Activated CD4-positive, CD25-positive, alpha-beta regulatory T cell treated with anti-CD3 and anti-CD28 coated beads, Interleukin-2, amount 50 U/mL, for 16 hours (primary cell): ENCODE data around the gene FNDC3B.

Source experiments
- DNase-seq: peaks from one replicate; pipeline ENCODE4 v3.0.0-alpha.2; 2020; ENCODE audit warnings: low read depth, low spot score

Gene FNDC3B

DNA sequence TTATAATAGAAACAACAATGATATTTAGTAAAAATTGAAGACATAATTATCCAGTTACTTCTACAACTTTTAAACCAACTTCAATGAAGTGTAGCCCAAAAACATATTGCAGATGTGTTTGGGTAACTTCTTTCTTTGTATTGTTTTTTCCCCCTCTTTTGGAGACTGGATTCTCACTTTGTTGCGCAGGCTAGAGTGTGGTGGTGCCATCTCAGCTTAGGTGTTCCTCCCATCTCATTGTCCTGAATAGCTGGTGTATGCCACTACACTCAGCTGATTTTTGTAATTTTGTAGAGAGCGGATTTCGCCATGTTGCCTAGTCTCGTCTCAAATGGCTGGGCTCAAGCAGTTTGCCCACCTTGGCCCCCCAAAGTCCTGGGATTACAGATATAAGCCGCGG, 148.1 kb downstream of the FNDC3B start:
- DNase-seq: no peak

DNA sequence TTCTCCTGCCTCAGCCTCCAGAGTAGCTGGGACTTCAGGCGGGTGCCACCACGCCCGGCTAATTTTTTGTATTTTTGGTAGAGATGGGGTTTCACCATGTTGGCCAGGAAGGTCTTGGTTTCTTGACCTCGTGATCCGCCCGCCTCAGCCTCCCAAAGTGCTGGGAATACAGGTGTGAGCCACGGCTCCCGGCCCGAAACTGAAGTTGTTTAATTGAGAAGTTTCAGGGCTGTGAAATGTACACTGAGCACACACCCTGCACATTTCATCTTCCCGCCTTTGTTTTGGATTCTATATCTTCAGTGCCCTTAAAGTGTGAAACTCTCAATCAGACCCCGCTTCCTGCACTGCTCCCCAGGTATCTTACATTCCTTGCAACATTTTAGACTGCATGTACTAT, 149.1 kb downstream of the FNDC3B start:
- no peak for DNase-seq

DNA sequence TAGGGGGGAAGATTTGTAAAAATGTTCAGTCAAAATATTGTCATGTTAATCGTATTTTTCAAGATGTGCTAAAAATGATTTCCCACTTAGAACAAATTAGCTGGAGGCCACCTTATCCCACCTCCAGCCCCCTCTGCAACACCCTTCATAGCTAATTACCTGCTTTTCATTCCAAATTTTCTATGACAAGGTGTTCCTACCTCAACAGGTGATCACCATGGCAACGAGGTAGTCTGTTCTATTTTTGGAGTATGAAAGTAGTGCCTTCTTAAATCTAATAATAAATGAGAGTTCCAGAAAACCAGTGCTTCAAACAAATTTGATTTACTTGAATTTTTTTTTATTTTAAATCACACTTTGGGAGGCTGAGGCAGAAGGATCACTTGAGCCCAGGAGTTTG, 149.8 kb downstream of the FNDC3B start:
- DNase-seq: no peak

DNA sequence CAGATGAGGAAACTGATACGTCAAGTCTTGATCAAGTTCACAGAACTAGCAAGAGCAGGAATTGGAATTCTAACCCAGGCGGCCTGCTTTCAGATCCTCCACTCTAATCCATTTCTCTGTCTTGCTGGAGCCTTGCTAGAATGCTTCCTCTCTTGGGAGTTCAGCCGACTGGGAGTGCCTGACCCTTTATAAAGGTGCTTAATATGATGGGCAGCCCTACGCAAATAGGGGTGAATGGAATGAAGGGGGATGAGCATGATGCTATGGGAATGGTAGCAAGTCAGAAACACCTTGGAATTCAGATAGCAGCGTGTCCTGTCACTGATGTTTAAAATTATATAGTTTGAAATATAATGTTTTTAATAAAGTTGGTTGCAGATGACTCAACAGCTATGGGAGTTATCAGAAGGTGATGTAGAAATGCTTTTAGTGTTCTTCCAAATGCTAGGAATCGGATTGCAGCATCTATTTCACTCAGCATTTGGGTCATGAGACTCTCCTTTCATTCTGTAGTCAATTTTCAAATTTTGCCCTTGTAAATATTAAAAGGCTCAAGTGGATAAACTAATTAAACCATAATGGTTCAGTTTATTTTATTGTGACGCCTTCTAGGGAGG, 150.7 kb downstream of the FNDC3B start:
- no peak for DNase-seq

- DNase-seq: no peak
Measured at GRCh38 chr3:172190980-172191379, 151.6 kb downstream of the FNDC3B start.

DNA sequence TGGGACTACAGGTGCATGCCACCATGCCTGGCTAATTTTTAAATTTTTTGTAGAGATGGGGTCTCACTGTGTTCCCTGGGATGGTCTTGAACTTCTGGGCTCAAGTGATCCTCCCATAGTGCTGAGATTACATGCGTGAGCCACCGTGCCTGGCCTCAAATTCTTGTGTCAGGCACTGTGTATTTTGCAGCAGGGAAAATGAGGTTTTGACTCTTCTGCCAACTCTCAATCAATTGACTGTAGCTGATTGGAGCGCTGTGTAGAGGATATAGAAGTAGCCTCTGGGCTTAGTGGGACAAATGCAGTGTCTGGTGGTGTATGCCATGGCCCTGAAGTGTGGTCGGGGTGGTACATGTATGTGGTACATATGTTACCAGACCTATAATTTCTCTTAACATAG, 152.3 kb downstream of the FNDC3B start:
- DNase-seq: no peak

- DNase-seq: no peak
Measured at GRCh38 chr3:172192830-172193415, 153.5 kb downstream of the FNDC3B start.

DNA sequence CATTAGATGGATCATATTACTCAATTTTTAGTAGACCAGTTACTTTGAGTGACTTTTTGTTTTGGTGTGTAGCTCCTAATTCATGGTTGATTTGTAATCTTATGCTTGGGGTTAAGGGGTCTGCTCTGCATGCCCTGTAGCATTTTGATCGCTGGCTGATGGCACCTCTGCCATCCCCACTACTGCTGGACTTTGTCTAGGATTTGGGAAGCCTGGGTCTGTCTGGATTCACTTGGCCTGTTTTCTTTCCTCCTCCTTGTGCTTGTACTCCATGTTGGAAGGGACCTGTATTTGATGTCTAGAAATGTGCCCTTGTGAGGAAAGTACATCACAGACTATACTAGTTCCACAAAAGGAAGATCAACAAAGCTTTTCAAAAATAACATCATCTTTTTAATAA, 154.1 kb downstream of the FNDC3B start:
- DNase-seq: no peak

DNA sequence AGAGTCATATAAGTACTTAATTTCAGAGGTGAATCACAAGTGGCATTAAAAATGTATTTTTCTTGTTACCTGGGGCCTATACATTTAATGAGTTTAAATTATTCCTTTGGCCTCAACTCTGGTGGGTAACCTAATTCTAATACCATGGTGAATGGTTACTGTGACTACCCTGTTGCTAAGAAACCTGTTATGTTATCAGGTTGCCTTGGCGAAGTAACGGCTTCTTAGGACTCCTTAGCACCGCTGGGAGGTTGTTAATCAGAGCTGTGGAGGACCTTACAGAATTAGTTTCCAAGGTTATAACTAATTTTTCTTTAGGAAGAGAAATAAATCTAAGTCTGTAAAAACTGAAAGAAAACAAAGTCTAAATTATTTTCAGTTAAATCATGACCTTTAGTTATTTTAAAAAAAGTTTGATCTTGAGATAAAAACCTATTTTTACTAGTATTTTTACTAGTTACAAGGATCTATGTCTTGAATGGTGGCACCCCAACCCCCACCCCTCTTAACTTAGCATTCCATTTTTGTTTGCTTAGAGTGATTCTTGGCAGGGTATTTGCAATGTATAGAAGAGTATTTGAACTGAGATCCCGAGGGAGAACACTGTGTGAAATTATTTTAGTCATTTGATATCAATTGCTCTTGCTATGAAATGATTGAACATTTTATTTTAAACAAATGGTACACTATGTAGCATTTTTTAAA, 155.5 kb downstream of the FNDC3B start:
- no peak for DNase-seq

DNA sequence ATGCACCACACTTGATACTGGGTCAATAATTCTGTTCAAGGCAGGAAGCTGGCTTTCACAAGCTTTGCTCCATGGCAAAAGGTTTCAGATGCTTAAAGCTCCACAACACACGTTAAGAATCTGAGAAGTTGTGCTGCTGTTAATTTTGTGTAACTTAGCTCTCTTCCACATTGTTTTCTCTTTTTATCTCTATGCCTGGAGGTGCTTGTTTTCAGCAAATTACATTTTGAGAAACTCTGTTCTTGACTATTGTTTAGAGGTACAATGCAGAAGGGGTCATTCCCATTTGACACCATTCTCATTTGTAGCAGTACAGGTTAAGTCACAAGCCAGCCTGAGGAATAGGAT, 156.0 kb downstream of the FNDC3B start:
- DNase-seq: no peak

DNA sequence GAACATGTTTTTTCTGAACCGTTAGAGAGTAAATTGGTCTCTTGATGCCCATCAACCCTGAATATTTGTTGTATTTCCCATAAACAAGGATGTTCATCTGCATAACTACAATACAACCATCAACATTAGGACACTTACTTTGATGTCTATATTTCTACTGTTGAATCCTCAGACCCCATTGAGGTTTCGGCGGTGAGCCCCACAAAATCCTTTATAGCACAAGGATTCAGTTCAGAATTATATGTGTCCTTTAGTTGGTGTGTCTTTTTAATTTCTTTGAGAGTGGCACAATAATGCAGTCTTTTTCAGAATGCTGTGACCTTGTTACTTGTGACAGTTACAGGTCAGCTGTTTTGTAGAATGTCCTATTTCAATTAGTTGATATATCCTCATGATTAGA, 158.0 kb downstream of the FNDC3B start:
- DNase-seq: no peak

DNA sequence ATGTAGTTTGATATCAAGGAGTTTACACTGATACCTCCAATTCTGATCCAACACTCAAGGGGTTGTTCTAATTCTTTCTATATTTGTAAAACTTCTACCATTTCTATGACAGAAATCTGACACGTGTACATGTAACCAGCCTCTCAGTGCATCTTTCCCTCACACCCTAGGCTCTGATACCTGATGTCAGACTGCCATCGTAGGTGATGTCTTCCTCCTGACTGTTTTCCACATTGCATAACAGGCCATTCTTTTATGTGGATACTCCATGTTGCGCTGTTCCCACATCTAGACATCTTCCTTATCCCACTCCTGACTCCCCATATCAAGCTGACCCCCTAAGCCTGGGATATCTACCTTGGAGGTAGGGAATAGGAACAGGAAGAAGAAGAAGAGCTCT, 159.1 kb downstream of the FNDC3B start:
- no peak for DNase-seq

DNA sequence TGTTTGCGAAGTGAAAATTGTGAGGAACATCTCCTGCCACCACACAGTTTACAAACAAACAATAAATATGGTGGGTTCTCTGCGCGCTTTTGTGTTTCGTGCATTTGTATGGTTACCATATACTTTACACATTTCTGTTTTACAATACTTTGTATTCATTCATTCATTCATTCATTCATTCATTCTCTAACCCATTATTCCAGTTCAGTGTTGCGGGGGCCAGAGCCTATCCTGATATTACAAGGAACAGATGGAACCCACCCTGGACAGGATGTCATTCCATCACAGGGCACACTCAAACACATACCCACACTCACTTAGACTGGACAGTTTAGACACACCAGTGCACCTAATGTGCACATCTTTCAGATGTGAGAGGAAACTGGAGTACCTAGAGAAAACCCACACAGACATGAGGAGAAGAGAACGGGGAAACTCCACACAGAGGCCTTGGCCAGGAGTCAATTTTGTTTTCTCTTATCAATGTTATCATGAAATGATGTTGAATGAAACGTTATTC, 160.5 kb downstream of the FNDC3B start:
- DNase-seq: no peak

DNA sequence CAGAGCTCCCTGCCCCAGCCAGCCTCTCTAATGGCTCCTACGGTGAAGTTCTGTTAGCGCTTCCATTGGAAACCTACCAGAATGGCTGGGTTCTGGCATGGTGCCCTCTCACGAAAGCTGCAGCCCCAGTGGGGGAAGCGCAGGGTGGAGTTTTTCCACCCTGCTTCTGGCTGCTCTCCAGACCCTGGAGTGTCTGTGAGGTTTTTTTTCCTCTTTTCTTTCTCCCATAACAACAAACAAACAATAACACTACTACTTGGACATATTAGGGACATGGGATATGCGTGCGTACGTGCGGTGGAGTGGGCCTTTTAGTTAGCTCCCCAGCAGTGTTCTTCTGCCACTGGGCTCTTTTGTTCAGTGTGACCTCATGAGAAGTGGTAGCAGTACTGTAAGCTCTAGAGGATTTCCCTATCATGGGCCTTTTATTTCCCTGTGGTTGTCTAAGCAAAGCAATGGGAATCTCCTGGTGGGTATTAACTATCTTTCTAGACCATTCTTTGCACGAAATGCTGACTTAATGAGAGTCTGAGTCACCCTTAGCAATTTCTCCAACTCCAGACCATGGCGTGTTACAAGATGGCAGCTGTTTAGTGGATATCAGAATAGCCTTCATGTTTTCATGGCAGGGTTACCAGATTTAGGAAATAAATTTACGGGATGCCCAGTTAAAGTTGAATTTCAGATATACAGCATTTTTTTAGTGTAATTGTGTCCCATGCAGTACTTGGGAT, 161.9 kb downstream of the FNDC3B start:
- DNase-seq: no peak

GRCh38 chr3:172201870-172202236, 162.5 kb downstream of the FNDC3B start:
- no peak for DNase-seq

DNA sequence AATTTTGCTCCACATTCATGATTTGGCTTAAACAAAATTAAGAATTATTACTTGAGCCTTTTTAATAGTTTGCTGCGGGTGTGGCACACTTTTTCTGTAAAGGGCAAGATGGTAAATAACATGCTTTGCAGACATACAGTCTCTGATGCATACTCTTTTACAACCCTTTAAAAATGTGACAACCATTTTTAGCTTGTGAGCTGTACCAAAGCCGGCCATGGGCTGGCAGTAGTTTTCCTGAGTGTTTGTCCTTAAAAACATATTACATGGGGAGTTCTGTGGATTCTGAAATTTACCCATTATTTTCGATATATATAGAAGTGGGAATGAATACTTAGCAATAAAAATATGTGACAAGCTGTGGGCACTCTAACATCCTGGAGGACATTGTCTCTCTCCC, 163.4 kb downstream of the FNDC3B start:
- no peak for DNase-seq

DNA sequence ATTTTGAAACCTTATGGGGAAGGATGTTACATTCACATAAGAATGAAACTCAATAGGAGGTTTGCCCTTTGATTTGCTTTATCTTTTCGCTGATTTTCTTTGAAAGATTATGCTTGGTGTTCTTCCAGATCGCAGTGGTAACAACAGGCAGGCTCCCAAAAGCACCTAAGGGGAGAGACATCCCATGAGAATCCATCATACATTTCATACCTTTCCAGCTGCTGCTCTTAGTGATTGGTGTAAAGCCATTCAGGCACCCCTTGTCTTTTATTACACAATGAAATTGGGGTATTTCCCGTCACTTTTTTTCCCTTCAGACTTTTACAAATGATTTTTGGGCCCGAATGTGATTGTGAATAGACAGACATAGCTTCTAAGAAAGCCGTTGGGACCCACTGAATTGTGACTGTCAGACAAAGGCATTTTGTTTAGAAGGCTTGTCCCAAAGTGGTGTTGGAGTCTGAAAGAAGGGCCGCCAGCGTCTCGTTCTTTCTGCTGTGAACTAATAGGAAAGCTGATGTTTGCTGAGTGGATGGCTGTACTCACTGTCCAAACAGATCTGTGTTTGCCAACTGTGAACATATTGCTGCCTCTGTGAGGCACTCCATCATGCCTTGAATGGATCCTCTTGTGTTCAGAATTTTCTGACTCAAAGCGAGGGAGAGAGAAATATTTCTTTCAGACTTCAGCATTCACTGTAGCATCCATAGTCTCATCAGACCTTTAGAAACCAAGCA, 164.3 kb downstream of the FNDC3B start:
- DNase-seq: no peak

DNA sequence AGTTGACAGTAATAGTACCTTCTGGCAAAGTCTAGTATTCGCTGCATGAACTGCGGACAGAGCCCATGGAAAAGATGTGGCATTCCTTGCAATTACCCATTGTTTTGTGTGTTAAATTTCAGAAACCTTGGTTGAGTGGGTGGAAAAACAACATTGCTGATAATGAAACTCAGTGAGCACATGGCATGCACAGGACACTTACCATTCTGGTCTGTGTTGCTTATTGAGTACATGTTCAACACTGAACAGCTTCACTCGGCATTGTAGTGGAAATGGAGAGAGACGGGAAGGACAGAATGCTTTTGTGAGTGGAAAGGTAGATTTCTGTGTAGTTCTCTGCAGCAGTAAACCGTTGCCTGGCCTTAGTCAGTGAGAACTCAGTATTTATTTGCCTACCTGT, 165.3 kb downstream of the FNDC3B start:
- no peak for DNase-seq

DNA sequence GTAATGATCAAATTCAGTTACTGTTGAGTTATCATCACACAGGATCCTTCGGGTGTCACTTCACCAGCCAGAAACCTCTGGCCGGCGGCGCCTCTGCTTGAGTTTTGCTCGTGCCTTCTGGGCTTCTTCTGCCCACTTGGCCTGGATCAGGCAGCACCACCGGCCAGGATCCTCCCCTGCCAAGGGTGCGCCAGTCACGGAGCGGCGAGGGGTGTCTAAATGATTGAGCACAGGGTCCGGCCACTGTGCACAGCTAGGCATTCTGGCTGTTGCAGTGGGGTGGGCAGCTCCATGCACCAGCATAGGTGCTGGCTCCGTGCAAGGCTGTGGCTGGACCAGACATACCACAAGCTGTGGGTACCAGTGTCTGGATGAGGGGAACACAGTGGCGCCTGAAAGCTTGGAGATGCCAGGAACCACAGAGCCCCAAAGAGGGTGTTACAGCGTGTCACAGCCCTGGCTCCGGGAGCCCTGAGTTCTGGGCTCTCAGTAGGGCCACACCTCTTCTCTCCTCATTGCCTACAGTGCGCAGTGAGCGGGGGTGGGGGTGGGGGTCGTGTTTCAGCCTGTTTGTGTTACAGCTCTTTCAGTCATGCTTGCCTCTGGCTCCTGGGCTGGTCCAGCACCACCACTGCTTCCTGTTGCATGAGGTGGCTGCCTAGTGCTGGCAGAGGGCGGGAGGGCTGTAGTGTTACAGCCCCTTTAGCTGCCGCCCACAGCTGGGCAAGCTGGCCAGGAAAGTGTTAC, 169.4 kb downstream of the FNDC3B start:
- no peak for DNase-seq

DNA sequence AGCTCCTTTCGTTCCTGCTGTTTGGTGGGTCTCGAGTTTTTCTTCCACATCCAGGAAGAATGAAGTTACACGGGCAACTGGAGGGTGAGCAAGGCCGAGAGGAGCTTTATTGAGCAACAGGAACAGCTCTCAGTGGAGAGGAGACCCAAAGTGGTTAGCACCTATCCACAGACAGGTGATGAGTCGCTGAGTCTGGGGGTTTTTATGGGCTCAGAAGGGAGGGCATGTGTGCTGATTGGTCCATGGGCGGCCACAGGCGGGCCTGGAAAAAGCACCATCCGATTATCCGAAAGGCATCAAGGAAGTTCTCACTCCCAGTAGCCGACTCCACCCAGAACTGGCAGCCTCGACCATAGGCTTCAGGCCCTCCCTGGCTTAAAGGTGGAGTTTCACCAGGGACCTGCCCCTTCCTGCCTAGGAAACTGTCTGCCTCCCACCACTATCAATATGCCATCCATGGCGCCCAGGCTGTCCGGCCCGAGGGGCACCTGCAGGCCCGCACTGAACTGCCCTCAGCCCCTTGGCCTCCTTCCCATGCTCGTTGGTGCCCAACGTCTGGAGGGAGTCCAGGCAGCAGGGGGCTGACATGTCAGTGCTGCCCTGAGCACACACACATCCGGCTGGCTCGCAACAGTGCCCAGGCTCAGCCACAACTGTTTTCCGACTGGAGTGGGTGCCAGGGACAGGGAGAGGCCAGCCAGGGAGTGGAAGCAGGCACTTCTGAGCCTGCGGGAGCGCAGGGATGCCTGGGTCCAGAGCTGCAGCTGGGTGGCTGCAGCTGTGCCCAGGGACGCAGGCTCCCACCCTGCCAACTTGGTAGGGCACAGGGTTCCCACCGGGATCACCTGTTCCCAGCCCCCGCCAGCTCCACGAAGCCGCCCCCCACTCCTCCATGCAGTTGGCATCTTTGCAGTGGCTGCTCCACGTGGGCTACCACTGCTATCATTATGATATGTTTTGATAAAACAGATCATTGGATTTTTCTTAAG, 170.2 kb downstream of the FNDC3B start:
- no peak for DNase-seq
